PC-9 (cell line): ENCODE data around the gene KBTBD13.

Experiments
- CTCF ChIP-seq: fragments of 200-600 bp; sonication (generic); conservative IDR thresholded peaks from 2 replicates; pipeline ENCODE4 v1.6.1; 2017; ENCODE audit warnings: mixed run types, antibody characterized with exemption, mild to moderate bottlenecking, moderate library complexity
- EZH2 ChIP-seq: fragments of 200-600 bp; sonication (generic); IDR thresholded peaks from 2 replicates; pipeline ENCODE4 v1.8.0; 2017; ENCODE audit warnings: antibody characterized with exemption, low read depth

DNA sequence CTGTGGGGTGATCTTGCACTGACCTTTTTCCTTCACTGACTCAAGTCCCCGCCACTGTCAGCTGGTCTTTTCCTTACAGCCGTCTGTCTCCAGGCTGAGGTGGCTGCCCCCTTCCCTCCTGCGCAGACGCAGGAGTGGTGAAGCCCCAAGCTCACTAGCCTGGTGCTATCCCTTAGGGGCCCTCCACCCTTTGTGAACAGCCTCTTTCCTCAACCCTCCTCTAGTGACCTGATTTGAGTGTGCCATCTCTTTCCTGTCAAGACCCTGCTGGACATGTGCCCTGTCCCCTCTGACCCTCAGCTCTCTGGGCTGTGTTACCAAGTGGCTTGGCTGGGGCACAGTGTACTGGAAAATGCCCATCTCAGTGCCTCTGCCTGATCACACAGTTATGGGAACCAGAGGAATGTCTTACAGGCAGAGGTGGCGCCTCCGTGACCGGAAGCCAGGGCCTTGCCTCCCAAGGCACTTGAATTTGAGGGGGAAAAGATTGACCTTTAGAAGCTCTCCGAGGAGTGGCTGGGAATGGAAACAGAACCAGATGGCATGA lies 8.7 kb downstream of the KBTBD13 start:
- TF ChIP-seq CTCF, result no peak
- no peak for TF ChIP-seq EZH2
